ENCODE results near the gene MAGEF1.

Gene MAGEF1

DNA sequence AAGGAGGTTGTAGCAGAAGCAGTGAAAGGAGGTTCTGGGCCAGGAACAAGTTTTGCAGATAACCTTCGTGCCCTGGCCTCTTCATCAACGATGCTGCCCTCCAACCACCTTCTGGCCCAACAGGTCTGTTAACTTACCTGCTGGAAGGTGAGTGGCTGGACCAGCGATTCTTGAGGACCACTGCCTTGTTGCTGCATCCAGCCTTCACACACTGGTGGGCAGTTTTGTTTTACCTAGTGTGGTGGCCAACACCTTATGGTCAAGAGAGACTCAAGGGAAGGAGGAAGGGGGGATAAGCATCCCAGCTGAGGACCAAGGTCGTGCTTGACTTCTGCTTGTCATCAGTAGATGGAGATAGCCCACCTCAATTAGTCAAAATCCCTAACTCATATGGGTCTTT, 7.8 kb upstream of the MAGEF1 start:
- no peaks in the 10 kb centered on the region for H3K27me3 ChIP-seq (ENCODE audit: control insufficient read depth in 2 of 2, insufficient read depth in 2 of 2, low read length in 2 of 2)
- H3K9ac ChIP-seq (ENCODE audit: low read depth in 1 of 2, low read length in 2 of 2), result no peak overlapping the region
- no peak overlapping the region for H3K4me3 ChIP-seq (ENCODE audit: low read length in 2 of 2)
- no peaks in the 10 kb centered on the region for H3K9me3 ChIP-seq (ENCODE audit: control insufficient read depth in 2 of 2, low read length in 2 of 2)
- no peak overlapping the region for H3K27ac ChIP-seq (ENCODE audit: low read depth in 2 of 2, low read length in 2 of 2)
- no peaks in the 10 kb centered on the region for H3K36me3 ChIP-seq (ENCODE audit: control insufficient read depth in 2 of 2, insufficient read depth in 2 of 2, low read length in 2 of 2)
- peaks cover 0 to 2% of the 10 kb centered on the region in 2 donors for H3K4me1 ChIP-seq (ENCODE audit: control insufficient read depth in 2 of 2, insufficient read depth in 2 of 2, low read length in 2 of 2)

DNA sequence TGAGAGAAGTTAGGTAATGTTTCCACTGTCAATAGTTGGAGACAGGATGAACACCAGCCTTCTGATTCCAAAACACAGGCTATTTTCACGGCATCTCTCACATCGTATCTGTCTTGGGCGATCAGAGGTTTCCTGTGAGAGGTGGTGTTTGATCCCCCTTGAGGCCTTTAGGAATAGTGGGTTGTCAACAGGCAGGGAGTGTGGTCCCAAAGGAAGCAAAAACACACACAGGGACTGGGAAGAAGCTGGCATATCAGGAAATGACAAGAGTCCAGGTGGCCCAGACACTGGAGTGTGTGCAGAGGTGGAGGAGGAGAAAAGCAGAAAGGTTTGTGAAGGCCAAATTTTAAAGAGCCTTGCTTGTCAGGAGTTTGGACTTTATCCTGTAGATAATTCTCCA, 6.6 kb upstream of the MAGEF1 start:
- no peaks in the 10 kb centered on the region for H3K9me3 ChIP-seq (ENCODE audit: control insufficient read depth in 2 of 2, low read length in 2 of 2)
- no peak overlapping the region for H3K9ac ChIP-seq (ENCODE audit: low read depth in 1 of 2, low read length in 2 of 2)
- no peak overlapping the region for H3K4me3 ChIP-seq (ENCODE audit: low read length in 2 of 2)
- H3K4me1 ChIP-seq (ENCODE audit: control insufficient read depth in 2 of 2, insufficient read depth in 2 of 2, low read length in 2 of 2), result peaks cover 0 to 2% of the 10 kb centered on the region in 2 donors
- no peaks in the 10 kb centered on the region for H3K27me3 ChIP-seq (ENCODE audit: control insufficient read depth in 2 of 2, insufficient read depth in 2 of 2, low read length in 2 of 2)
- no peaks in the 10 kb centered on the region for H3K36me3 ChIP-seq (ENCODE audit: control insufficient read depth in 2 of 2, insufficient read depth in 2 of 2, low read length in 2 of 2)
- H3K27ac ChIP-seq (ENCODE audit: low read depth in 2 of 2, low read length in 2 of 2), result no peak overlapping the region

DNA sequence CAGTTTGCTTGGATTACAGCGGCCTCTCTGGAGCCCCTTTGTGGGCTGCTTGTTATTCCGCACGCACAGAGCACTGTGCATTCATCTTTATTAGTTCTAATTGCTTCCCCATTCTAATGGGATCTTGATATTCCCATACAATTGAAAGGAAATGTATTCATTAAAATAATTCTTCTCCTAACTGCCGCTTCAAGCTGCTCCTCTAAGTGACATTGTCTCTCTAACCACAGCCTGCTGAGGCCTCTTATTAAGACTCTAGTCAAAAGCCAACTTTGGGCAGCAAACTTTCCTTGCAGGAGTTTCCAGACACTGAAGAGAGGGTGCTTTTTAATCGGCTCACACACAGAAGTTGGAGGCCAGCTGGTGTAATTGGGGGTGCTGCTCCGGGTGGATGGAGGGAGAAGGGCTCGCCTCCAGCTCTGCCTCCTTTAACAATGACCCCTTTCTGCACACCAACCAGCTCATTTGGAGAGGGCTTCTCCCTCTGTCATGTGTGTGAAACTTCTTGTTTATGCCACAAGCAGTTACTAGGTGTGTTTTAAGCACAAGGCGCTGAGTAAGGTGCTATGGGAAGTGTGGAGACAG, 5.6 kb upstream of the MAGEF1 start:
- no peaks in the 10 kb centered on the region for H3K27me3 ChIP-seq (ENCODE audit: control insufficient read depth in 2 of 2, insufficient read depth in 2 of 2, low read length in 2 of 2)
- no peak overlapping the region for H3K27ac ChIP-seq (ENCODE audit: low read depth in 2 of 2, low read length in 2 of 2)
- no peaks in the 10 kb centered on the region for H3K9me3 ChIP-seq (ENCODE audit: control insufficient read depth in 2 of 2, low read length in 2 of 2)
- no peak overlapping the region for H3K9ac ChIP-seq (ENCODE audit: low read depth in 1 of 2, low read length in 2 of 2)
- peaks cover under 1 to 2% of the 10 kb centered on the region in 2 donors for H3K4me1 ChIP-seq (ENCODE audit: control insufficient read depth in 2 of 2, insufficient read depth in 2 of 2, low read length in 2 of 2)
- H3K4me3 ChIP-seq (ENCODE audit: low read length in 2 of 2), result no peak overlapping the region
- H3K36me3 ChIP-seq (ENCODE audit: control insufficient read depth in 2 of 2, insufficient read depth in 2 of 2, low read length in 2 of 2), result no peaks in the 10 kb centered on the region

DNA sequence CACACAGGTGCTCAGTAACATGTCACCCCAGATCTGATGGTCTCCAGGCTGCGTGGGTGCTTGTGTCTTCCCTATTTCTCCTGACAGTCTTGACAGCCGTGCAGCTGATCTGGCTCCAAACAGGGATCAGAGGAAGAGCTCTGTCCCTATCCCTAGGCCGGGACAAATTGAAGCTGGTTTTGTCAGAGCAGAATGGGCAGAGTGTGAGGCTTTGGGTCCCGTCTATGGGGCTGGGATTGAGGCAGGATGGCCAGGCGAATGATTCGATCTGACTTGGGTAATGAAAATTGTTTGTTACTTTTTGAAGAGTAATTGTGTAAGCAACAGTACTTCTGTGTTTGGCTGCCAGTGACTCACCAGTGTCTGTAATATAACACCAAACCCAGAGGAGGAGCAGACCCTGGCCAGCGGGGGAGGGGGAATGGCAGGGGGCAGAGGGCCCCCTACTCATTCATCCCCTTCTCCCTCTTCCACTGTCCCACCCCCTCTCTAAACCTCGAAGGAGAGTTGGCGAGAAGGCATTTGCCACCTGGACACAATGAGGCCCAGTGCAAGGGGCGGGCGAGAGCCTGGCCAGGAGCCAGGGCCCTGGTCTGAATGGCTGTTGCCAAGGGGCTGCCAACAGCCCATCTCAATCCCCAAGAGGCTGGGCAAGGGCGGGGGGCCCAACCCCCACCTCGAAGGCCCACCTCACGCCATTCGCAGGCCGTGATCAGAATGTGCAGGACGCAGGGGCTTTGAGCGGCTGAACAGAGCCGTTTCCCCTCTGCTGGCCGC, 4.9 kb upstream of the MAGEF1 start:
- no peaks in the 10 kb centered on the region for H3K9me3 ChIP-seq (ENCODE audit: control insufficient read depth in 2 of 2, low read length in 2 of 2)
- no peak overlapping the region for H3K9ac ChIP-seq (ENCODE audit: low read depth in 1 of 2, low read length in 2 of 2)
- H3K27ac ChIP-seq (ENCODE audit: low read depth in 2 of 2, low read length in 2 of 2), result peak overlapping the region in 1 of 2 donors; percentile 35
- no peaks in the 10 kb centered on the region for H3K36me3 ChIP-seq (ENCODE audit: control insufficient read depth in 2 of 2, insufficient read depth in 2 of 2, low read length in 2 of 2)
- no peak overlapping the region for H3K4me3 ChIP-seq (ENCODE audit: low read length in 2 of 2)
- H3K27me3 ChIP-seq (ENCODE audit: control insufficient read depth in 2 of 2, insufficient read depth in 2 of 2, low read length in 2 of 2), result no peaks in the 10 kb centered on the region
- H3K4me1 ChIP-seq (ENCODE audit: control insufficient read depth in 2 of 2, insufficient read depth in 2 of 2, low read length in 2 of 2), result peaks cover 2 to 3% of the 10 kb centered on the region in 2 donors

DNA sequence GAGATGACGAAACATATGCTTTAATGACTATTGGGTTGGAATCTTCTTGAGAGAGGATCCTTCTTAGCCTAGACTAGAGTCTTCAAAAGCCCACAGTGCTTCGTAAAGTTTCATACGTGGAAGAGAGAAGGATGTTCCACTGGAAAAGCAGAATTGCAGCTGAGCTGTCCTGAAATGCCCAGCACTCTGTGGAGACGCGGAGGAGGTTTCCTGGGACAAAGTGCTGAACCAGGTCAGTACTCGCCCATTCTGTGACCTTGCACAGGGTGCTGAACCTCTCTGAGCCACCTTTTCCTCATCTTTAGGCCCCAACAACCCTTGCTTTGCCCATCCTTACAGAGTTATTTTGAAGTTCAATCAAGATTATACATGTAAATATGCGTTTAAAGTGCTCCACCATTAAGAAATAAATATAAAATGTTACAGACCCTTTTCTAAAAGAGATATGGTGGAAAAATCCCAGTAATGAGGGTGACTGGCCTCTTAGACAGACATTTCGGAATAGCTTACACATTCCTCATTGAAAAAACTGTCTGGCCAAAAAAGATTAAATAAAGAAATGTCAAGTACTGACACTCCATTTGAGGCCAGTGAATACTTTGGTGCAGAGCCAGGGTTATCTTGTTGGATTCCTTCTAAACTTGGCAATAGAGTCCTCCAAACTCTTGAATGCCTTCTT, 4.2 kb upstream of the MAGEF1 start:
- no peaks in the 10 kb centered on the region for H3K27me3 ChIP-seq (ENCODE audit: control insufficient read depth in 2 of 2, insufficient read depth in 2 of 2, low read length in 2 of 2)
- H3K4me3 ChIP-seq (ENCODE audit: low read length in 2 of 2), result no peak overlapping the region
- peaks cover 4 to 6% of the 10 kb centered on the region in 2 donors for H3K4me1 ChIP-seq (ENCODE audit: control insufficient read depth in 2 of 2, insufficient read depth in 2 of 2, low read length in 2 of 2)
- H3K27ac ChIP-seq (ENCODE audit: low read depth in 2 of 2, low read length in 2 of 2), result peak overlapping the region in 1 of 2 donors; percentile 35
- no peaks in the 10 kb centered on the region for H3K36me3 ChIP-seq (ENCODE audit: control insufficient read depth in 2 of 2, insufficient read depth in 2 of 2, low read length in 2 of 2)
- no peaks in the 10 kb centered on the region for H3K9me3 ChIP-seq (ENCODE audit: control insufficient read depth in 2 of 2, low read length in 2 of 2)
- H3K9ac ChIP-seq (ENCODE audit: low read depth in 1 of 2, low read length in 2 of 2), result no peak overlapping the region

DNA sequence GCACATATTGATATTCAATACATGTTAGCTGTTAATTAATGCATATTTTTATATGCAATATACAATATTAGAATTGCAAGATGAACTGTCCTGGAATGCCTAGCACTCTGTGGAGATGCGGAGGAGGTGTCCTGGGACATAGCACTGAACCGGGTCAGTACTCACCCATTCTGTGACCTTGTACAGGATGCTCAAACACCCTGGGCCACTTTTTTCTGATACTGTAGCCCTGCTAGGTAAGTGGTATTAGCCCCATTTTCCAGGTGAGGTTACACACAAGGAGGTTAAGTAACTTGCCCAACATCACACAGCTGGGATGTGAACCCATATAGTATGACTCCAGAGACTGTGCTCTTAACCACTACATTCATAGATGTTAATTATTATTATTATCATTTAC, 1.7 kb upstream of the MAGEF1 start:
- no peaks in the 10 kb centered on the region for H3K9me3 ChIP-seq (ENCODE audit: control insufficient read depth in 2 of 2, low read length in 2 of 2)
- H3K9ac ChIP-seq (ENCODE audit: low read depth in 1 of 2, low read length in 2 of 2), result no peak overlapping the region
- H3K4me3 ChIP-seq (ENCODE audit: low read length in 2 of 2), result no peak overlapping the region
- peaks cover 0 to 2% of the 10 kb centered on the region in 2 donors for H3K36me3 ChIP-seq (ENCODE audit: control insufficient read depth in 2 of 2, insufficient read depth in 2 of 2, low read length in 2 of 2)
- no peak overlapping the region for H3K27ac ChIP-seq (ENCODE audit: low read depth in 2 of 2, low read length in 2 of 2)
- peaks cover 12 to 14% of the 10 kb centered on the region in 2 donors for H3K4me1 ChIP-seq (ENCODE audit: control insufficient read depth in 2 of 2, insufficient read depth in 2 of 2, low read length in 2 of 2)
- no peaks in the 10 kb centered on the region for H3K27me3 ChIP-seq (ENCODE audit: control insufficient read depth in 2 of 2, insufficient read depth in 2 of 2, low read length in 2 of 2)

DNA sequence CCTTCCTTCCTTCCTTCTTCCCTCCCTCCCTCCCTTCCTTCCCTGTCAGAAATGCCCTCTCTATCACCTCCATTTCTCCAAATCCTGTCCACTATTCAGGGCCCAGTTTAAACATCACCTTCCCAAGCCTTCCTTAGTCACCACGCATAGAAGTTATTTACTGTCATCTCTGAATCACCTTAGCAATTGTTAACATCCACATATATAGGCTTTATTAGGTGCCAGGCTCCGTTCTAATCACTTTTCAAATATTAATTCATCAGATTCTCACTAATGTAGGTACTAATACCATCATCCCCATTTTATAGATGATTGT, 1.1 kb upstream of the MAGEF1 start:
- Histone ChIP-seq H3K9ac (ENCODE audit: low read depth in 1 of 2, low read length in 2 of 2) (no peak overlapping the region), H3K36me3 (ENCODE audit: control insufficient read depth in 2 of 2, insufficient read depth in 2 of 2, low read length in 2 of 2) (peaks cover 0 to 2% of the 10 kb centered on the region in 2 donors), H3K27me3 (ENCODE audit: control insufficient read depth in 2 of 2, insufficient read depth in 2 of 2, low read length in 2 of 2) (no peaks in the 10 kb centered on the region), H3K4me3 (ENCODE audit: low read length in 2 of 2) (no peak overlapping the region), H3K4me1 (ENCODE audit: control insufficient read depth in 2 of 2, insufficient read depth in 2 of 2, low read length in 2 of 2) (peaks cover 12 to 14% of the 10 kb centered on the region in 2 donors), H3K9me3 (ENCODE audit: control insufficient read depth in 2 of 2, low read length in 2 of 2) (no peaks in the 10 kb centered on the region), H3K27ac (ENCODE audit: low read depth in 2 of 2, low read length in 2 of 2) (no peak overlapping the region)

DNA sequence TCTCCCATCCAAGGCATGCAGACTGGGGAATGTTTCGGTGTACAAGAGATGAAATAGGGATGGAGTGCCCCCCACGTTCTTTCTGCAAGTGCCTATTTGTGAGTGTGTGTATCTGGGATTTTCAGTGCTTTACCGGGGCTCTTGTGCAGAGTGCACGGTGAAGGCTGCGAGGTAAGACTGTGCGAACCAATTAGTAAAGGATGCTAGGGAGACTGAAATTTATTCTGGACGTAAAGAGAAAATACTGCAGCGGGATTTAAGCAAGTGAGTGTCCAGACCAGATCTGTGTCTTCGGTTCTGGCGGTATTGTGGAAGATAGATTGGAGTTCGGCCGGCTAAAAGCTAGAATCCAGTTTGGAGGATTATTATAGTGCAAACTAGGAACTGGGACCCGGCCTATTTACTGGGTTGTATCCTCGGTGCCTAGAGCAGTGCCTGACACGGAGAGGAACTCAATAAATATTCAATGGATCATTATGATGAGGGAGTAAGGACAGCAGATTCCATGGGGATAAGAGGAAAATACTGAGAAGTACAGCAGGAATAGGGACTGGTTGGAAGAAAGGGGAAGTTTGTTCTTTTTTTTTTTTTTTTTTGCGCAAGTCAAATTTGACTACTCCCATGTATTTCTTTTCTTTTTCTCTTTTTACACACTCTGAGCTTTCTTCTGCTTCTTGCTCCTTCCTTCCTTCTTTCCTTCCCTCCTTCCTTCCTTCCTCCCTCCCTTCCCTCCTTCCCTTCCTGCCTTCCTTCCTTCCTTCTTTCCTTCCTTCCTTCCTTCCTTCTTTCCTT, 580 bp upstream of the MAGEF1 start:
- Histone ChIP-seq H3K9me3 (ENCODE audit: control insufficient read depth in 2 of 2, low read length in 2 of 2) (no peaks in the 10 kb centered on the region), H3K27me3 (ENCODE audit: control insufficient read depth in 2 of 2, insufficient read depth in 2 of 2, low read length in 2 of 2) (no peaks in the 10 kb centered on the region), H3K4me1 (ENCODE audit: control insufficient read depth in 2 of 2, insufficient read depth in 2 of 2, low read length in 2 of 2) (peaks cover 12 to 14% of the 10 kb centered on the region in 2 donors), H3K27ac (ENCODE audit: low read depth in 2 of 2, low read length in 2 of 2) (peak overlapping the region; percentile 81 to 93), H3K4me3 (ENCODE audit: low read length in 2 of 2) (peak overlapping the region; percentile 78 to 88), H3K9ac (ENCODE audit: low read depth in 1 of 2, low read length in 2 of 2) (peak overlapping the region; percentile 4 to 88), H3K36me3 (ENCODE audit: control insufficient read depth in 2 of 2, insufficient read depth in 2 of 2, low read length in 2 of 2) (peaks cover 3% of the 10 kb centered on the region in 2 donors)

DNA sequence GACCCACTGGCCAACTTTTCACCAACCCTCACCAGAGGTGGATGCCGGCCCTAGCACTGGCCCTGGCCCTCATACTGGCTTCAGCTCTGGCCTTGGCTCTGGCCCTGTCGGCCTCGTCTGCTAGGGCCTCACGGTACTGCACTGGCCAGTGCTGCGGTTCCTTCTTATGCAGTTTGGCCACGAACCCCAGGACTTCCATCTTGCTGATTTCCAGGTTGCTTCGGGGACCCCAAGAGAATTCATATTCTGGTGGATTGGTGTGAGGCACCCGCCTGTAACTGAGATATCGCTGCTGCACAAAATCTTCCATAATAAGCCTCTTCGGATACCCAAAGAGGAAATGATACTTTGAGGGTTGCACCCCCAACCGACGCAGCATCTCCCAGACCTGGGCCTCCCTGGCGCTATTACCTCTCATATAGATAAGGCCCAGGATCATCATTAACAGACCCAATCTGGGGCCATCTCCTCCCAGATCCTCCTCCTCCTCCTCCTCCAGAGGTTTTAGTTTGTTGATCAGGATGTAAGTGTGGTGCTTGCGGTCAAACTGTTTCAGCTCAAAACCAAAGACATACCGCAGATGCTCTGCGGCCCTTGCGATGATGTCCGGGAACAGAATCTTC, 883 bp downstream of the MAGEF1 start:
- no peaks in the 10 kb centered on the region for H3K27me3 ChIP-seq (ENCODE audit: control insufficient read depth in 2 of 2, insufficient read depth in 2 of 2, low read length in 2 of 2)
- H3K4me3 ChIP-seq (ENCODE audit: low read length in 2 of 2), result peak overlapping the region; percentile 78 to 88
- no peaks in the 10 kb centered on the region for H3K9me3 ChIP-seq (ENCODE audit: control insufficient read depth in 2 of 2, low read length in 2 of 2)
- peaks cover 3 to 5% of the 10 kb centered on the region in 2 donors for H3K36me3 ChIP-seq (ENCODE audit: control insufficient read depth in 2 of 2, insufficient read depth in 2 of 2, low read length in 2 of 2)
- peak overlapping the region; percentile 71 to 88 for H3K9ac ChIP-seq (ENCODE audit: low read depth in 1 of 2, low read length in 2 of 2)
- peaks cover 11 to 14% of the 10 kb centered on the region in 2 donors for H3K4me1 ChIP-seq (ENCODE audit: control insufficient read depth in 2 of 2, insufficient read depth in 2 of 2, low read length in 2 of 2)
- peak overlapping the region; percentile 81 to 93 for H3K27ac ChIP-seq (ENCODE audit: low read depth in 2 of 2, low read length in 2 of 2)

Data from mucosa of rectum (tissue), 2 donors.